ENCODE data around the gene FOXN4. TPM values are rescaled to one million over a fixed set of nuclear protein-coding genes. Genes with fewer than 3 reads are reported as not detected.

The FOXN4 gene
- total and polyA plus RNA-seq, 2 experiments from 2014 or later: not detected

- no peak overlapping the region for H3K9ac ChIP-seq
- H3K9me2 ChIP-seq (ENCODE audit: insufficient read depth): no peaks in the 10 kb centered on the region
- no peaks in the 10 kb centered on the region for H3K79me2 ChIP-seq (ENCODE audit: insufficient read depth)
- H4K20me1 ChIP-seq (ENCODE audit: insufficient read depth): no peaks in the 10 kb centered on the region
- H3K4me1 ChIP-seq (ENCODE audit: insufficient read depth): no peaks in the 10 kb centered on the region
- H3K9me3 ChIP-seq (ENCODE audit: low read depth): no peaks in the 10 kb centered on the region
- H3K4me3 ChIP-seq: no peak overlapping the region
- DNase-seq: no peak
- no peaks in the 10 kb centered on the region for H3F3A ChIP-seq (ENCODE audit: insufficient read depth)
- TF ChIP-seq EZH2phosphoT487 (IDR thresholded peaks at IDR 0.05; ENCODE audit: insufficient read depth, low read depth) (no peak), EZH2 (IDR thresholded peaks at IDR 0.05; ENCODE audit: insufficient read depth, poor library complexity, severe bottlenecking) (no peak)
- in situ Hi-C loops (cut with MboI): no loop called here
- no peak overlapping the region for H3K27ac ChIP-seq
- WGBS, 2 experiments (ENCODE audit: low coverage in 1 of 2, low lambda C conversion rate in 2 of 2, missing lambda C conversion rate in 2 of 2): 69 to 75% methylated on average over 12 to 13 of the region's 13 CpGs
- no peak overlapping the region for H2AFZ ChIP-seq
- H3K27me3 ChIP-seq (replicated peaks; ENCODE audit: insufficient read depth): no peaks in the 10 kb centered on the region
- H3K36me3 ChIP-seq (ENCODE audit: low read depth): no peaks in the 10 kb centered on the region
- no peak overlapping the region for H3K4me2 ChIP-seq (ENCODE audit: unreplicated experiment)
These were observed 13.2 kb downstream of the FOXN4 start for GRCh38 chr12:109295764-109296425.

GRCh38 chr12:109294286-109294796, 14.7 kb downstream of the FOXN4 start:
- 60 to 64% methylated on average over 5 of the region's 5 CpGs for WGBS, 2 experiments (ENCODE audit: low coverage in 1 of 2, low lambda C conversion rate in 2 of 2, missing lambda C conversion rate in 2 of 2)
- no peaks in the 10 kb centered on the region for H3F3A ChIP-seq (ENCODE audit: insufficient read depth)
- H4K20me1 ChIP-seq (ENCODE audit: insufficient read depth): no peaks in the 10 kb centered on the region
- no peak overlapping the region for H3K9ac ChIP-seq
- H3K36me3 ChIP-seq (ENCODE audit: low read depth): no peaks in the 10 kb centered on the region
- H3K79me2 ChIP-seq (ENCODE audit: insufficient read depth): no peaks in the 10 kb centered on the region
- no peak overlapping the region for H3K27ac ChIP-seq
- no peak overlapping the region for H2AFZ ChIP-seq
- no peak overlapping the region for H3K4me2 ChIP-seq (ENCODE audit: unreplicated experiment)
- H3K4me1 ChIP-seq (ENCODE audit: insufficient read depth): no peaks in the 10 kb centered on the region
- H3K27me3 ChIP-seq (replicated peaks; ENCODE audit: insufficient read depth): no peaks in the 10 kb centered on the region
- no peaks in the 10 kb centered on the region for H3K9me2 ChIP-seq (ENCODE audit: insufficient read depth)
- TF ChIP-seq EZH2phosphoT487 (IDR thresholded peaks at IDR 0.05; ENCODE audit: insufficient read depth, low read depth): no peak
- no peak for TF ChIP-seq EZH2 (IDR thresholded peaks at IDR 0.05; ENCODE audit: insufficient read depth, poor library complexity, severe bottlenecking)
- no peaks in the 10 kb centered on the region for H3K9me3 ChIP-seq (ENCODE audit: low read depth)
- no peak overlapping the region for H3K4me3 ChIP-seq
- in situ Hi-C loops (cut with MboI): no loop called here
- DNase-seq: no peak

GRCh38 chr12:109293106-109293505, 16.0 kb downstream of the FOXN4 start:
- no peaks in the 10 kb centered on the region for H3K9me3 ChIP-seq (ENCODE audit: low read depth)
- no peaks in the 10 kb centered on the region for H3K4me1 ChIP-seq (ENCODE audit: insufficient read depth)
- no peaks in the 10 kb centered on the region for H3F3A ChIP-seq (ENCODE audit: insufficient read depth)
- no peak overlapping the region for H3K4me2 ChIP-seq (ENCODE audit: unreplicated experiment)
- H3K4me3 ChIP-seq: no peak overlapping the region
- H3K27me3 ChIP-seq (replicated peaks; ENCODE audit: insufficient read depth): peaks cover 7% of the 10 kb centered on the region; the same call in 1 of the 2 replicates
- no peak overlapping the region for H3K27ac ChIP-seq
- no peak overlapping the region for H3K9ac ChIP-seq
- in situ Hi-C loops (cut with MboI): no loop called here
- WGBS, 2 experiments (ENCODE audit: low coverage in 1 of 2, low lambda C conversion rate in 2 of 2, missing lambda C conversion rate in 2 of 2): 43 to 51% methylated on average over 3 of the region's 3 CpGs
- H3K79me2 ChIP-seq (ENCODE audit: insufficient read depth): no peaks in the 10 kb centered on the region
- TF ChIP-seq EZH2 (IDR thresholded peaks at IDR 0.05; ENCODE audit: insufficient read depth, poor library complexity, severe bottlenecking): no peak
- no peak for TF ChIP-seq EZH2phosphoT487 (IDR thresholded peaks at IDR 0.05; ENCODE audit: insufficient read depth, low read depth)
- H3K9me2 ChIP-seq (ENCODE audit: insufficient read depth): no peaks in the 10 kb centered on the region
- no peak overlapping the region for H2AFZ ChIP-seq
- no peaks in the 10 kb centered on the region for H3K36me3 ChIP-seq (ENCODE audit: low read depth)
- H4K20me1 ChIP-seq (ENCODE audit: insufficient read depth): no peaks in the 10 kb centered on the region
- no peak for DNase-seq

GRCh38 chr12:109292342-109292711, 16.8 kb downstream of the FOXN4 start:
- in situ Hi-C loops (cut with MboI): no loop called here
- no peak for TF ChIP-seq EZH2 (IDR thresholded peaks at IDR 0.05; ENCODE audit: insufficient read depth, poor library complexity, severe bottlenecking)
- TF ChIP-seq EZH2phosphoT487 (IDR thresholded peaks at IDR 0.05; ENCODE audit: insufficient read depth, low read depth): no peak
- Histone ChIP-seq H3K9me2 (ENCODE audit: insufficient read depth) (no peaks in the 10 kb centered on the region), H4K20me1 (ENCODE audit: insufficient read depth) (no peaks in the 10 kb centered on the region), H3K27me3 (replicated peaks; ENCODE audit: insufficient read depth) (peaks cover 7% of the 10 kb centered on the region; the same call in 1 of the 2 replicates), H3K79me2 (ENCODE audit: insufficient read depth) (no peaks in the 10 kb centered on the region), H3F3A (ENCODE audit: insufficient read depth) (no peaks in the 10 kb centered on the region), H3K36me3 (ENCODE audit: low read depth) (no peaks in the 10 kb centered on the region), H3K4me3 (no peak overlapping the region), H3K27ac (no peak overlapping the region), H3K4me2 (ENCODE audit: unreplicated experiment) (no peak overlapping the region), H3K9ac (no peak overlapping the region), H3K9me3 (ENCODE audit: low read depth) (no peaks in the 10 kb centered on the region), H2AFZ (no peak overlapping the region), H3K4me1 (ENCODE audit: insufficient read depth) (no peaks in the 10 kb centered on the region)
- no peak for DNase-seq
- WGBS, 2 experiments (ENCODE audit: low coverage in 1 of 2, low lambda C conversion rate in 2 of 2, missing lambda C conversion rate in 2 of 2): 74 to 88% methylated on average over 5 of the region's 5 CpGs

Data from GM23248 (cell line).